Common myeloid progenitor, CD34-positive (primary cell): ENCODE results near the gene CARD10.
A peak's percentile ranks its signal among the peaks of the same experiment; 100 is the strongest.

Experiments
- CTCF ChIA-PET: fragments of 350-600 bp; sonication (Branson Sonifier 250); formaldehyde crosslinking; loops from one replicate; lab custom pipeline; 2021; ENCODE audit warnings: antibody characterized with exemption; lab: Charles Lee
- POLR2A ChIA-PET: fragments of 350-600 bp; sonication (Branson Sonifier 250); formaldehyde crosslinking; loops from one replicate; lab custom pipeline; 2021; ENCODE audit warnings: antibody characterized with exemption; lab: Charles Lee
- DNase-seq, 3 donors: peaks; one replicate each; pipeline versions ENCODE4 v3.0.0 to v3.0.0-alpha.2; 2013
- H3K27ac ChIP-seq, 2 experiments: 1 replicate in 1 of 2; 2 replicates in 1 of 2; pipeline ENCODE4 v1.7.0; 2013; ENCODE audit warnings: inconsistent platforms in 2 of 2, low read length in 2 of 2, mild to moderate bottlenecking in 2 of 2, low read depth in 1 of 2, moderate library complexity in 1 of 2; ENCODE audit not compliant: severe bottlenecking in 2 of 2, insufficient read depth in 1 of 2, poor library complexity in 1 of 2
- H3K27me3 ChIP-seq, 5 experiments: replicated peaks in 2 of 5; 1 replicate in 3 of 5; 2 replicates in 2 of 5; pipeline versions ENCODE4 v1.6.1 to v1.7.0; 2013; ENCODE audit warnings: low read length in 4 of 5, mild to moderate bottlenecking in 2 of 5, moderate library complexity in 2 of 5, inconsistent platforms in 1 of 5; ENCODE audit not compliant: insufficient read depth in 5 of 5, control insufficient read depth in 4 of 5
- H3K36me3 ChIP-seq, 4 experiments: 1 replicate in 2 of 4; 2 replicates in 2 of 4; pipeline versions ENCODE4 v1.6.1 to v1.7.0; 2013; ENCODE audit warnings: low read length in 3 of 4, control low read depth in 1 of 4, mild to moderate bottlenecking in 1 of 4; ENCODE audit not compliant: control insufficient read depth in 4 of 4, insufficient read depth in 4 of 4
- H3K4me1 ChIP-seq, 4 experiments: 1 replicate in 3 of 4; 2 replicates in 1 of 4; pipeline versions ENCODE4 v1.6.1 to v1.7.1; 2013; ENCODE audit warnings: low read length in 3 of 4, mild to moderate bottlenecking in 3 of 4, control low read depth in 1 of 4, inconsistent platforms in 1 of 4, moderate library complexity in 1 of 4; ENCODE audit not compliant: control insufficient read depth in 4 of 4, insufficient read depth in 4 of 4; ENCODE audit errors: control extremely low read depth in 1 of 4
- H3K4me3 ChIP-seq, 7 experiments: 1 replicate in 4 of 7; 2 replicates in 3 of 7; pipeline versions ENCODE4 v1.5.1 to v1.7.0; 2013; ENCODE audit warnings: mild to moderate bottlenecking in 7 of 7, low read length in 6 of 7, moderate library complexity in 6 of 7, inconsistent platforms in 2 of 7, low read depth in 2 of 7, control low read depth in 1 of 7; ENCODE audit not compliant: insufficient read depth in 4 of 7, control insufficient read depth in 1 of 7; ENCODE audit errors: extremely low read depth in 1 of 7
- H3K9me3 ChIP-seq, 5 experiments: 1 replicate in 4 of 5; 2 replicates in 1 of 5; pipeline versions ENCODE4 v1.6.1 to v1.7.1; 2013; ENCODE audit warnings: low read length in 4 of 5, mild to moderate bottlenecking in 2 of 5, inconsistent platforms in 1 of 5, low read depth in 1 of 5, moderate library complexity in 1 of 5; ENCODE audit not compliant: control insufficient read depth in 4 of 5, insufficient read depth in 2 of 5; ENCODE audit errors: control extremely low read depth in 1 of 5
- WGBS: methylation state at CpG from one replicate; pipeline ENCODE4 v1.1.5; 2013; ENCODE audit not compliant: insufficient coverage; 5-methylcytosine and 5-hydroxymethylcytosine counted together

Gene CARD10

DNA sequence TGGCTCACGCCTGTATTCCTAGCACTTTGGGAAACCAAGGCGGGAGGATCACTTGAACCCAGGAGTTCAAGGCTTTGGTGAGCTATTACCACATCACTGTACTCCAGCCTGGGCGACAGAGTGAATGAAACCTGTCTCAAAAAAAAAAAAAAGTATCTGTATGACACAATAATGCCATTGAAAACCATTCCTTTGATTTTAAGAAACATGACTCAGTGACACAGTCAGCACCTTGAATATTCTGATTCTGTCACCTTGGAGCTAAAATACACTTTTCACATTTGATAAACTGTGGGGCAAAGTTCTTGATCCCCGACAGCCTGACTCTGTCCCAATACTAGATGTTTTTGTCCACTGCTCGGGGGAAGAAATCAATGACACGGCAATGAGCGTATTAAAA, 75.2 kb downstream of the CARD10 start:
- 100% methylated on average over 7 of the region's 7 CpGs for WGBS
- Histone ChIP-seq H3K4me1 (peaks cover 0 to 2% (median 0%) of the 10 kb centered on the region in 4 experiments), H3K27me3 (peaks cover 0 to 6% (median 0%) of the 10 kb centered on the region in 5 experiments), H3K36me3 (no peaks in the 10 kb centered on the region), H3K9me3 (peaks cover 0 to 5% (median 3%) of the 10 kb centered on the region in 5 experiments), H3K27ac (no peak overlapping the region), H3K4me3 (no peak overlapping the region)
- ChIA-PET POLR2A (no interaction called here), CTCF (no interaction called here)
- no peak for DNase-seq

DNA sequence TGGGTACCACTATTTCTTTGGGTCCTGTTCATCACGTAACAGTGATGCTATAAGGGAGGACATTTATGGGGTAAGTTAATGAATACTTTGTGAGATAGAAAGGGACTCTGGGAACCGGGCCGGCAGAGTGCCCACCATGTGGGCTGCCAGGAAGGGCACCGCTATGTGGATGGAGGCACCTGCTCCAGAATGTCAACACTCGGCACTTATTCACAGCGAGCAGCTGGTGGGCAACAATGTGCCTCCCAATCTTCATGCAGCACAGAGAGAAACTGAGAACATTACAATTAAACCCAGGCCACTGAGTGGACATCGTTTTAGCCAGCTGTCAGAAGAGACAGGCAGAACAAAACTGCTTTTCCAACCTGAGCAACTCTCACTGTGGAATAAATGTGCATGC, 76.1 kb downstream of the CARD10 start:
- H3K27me3 ChIP-seq, result peaks cover 0 to 6% (median 0%) of the 10 kb centered on the region in 5 experiments
- no peak overlapping the region for H3K27ac ChIP-seq
- H3K9me3 ChIP-seq, result peaks cover 0 to 5% (median 3%) of the 10 kb centered on the region in 5 experiments
- WGBS, result 93% methylated on average over 7 of the region's 7 CpGs
- ChIA-PET CTCF (interaction anchor here (1.4 kb wide), 1 partner anchor 13 kb away, joined by 6 read pairs; no protein-coding TSS in a partner anchor), POLR2A (no interaction called here)
- H3K4me3 ChIP-seq, result no peak overlapping the region
- no peak for DNase-seq
- no peaks in the 10 kb centered on the region for H3K4me1 ChIP-seq
- no peaks in the 10 kb centered on the region for H3K36me3 ChIP-seq

DNA sequence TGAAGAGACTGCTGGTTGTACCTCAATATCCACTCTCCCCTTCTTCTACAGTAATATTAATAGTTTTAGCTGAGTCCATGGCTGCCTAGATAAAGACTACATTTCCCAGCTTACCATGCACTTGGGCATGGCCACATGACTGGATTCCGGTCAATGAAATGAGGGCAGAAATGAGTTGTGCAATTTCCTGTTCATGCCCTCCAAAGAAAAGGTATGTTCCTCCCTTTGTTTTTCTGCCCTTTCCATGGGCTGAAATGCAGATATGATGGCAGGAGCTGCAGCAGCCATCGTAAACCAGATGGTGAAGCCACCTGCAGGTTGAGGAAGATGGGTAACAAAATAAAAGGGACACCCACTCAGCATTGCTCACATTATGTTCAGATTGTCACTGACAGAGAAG, 76.7 kb downstream of the CARD10 start:
- Histone ChIP-seq H3K36me3 (no peaks in the 10 kb centered on the region), H3K27me3 (peaks cover 0 to 6% (median 0%) of the 10 kb centered on the region in 5 experiments), H3K27ac (no peak overlapping the region), H3K4me1 (no peaks in the 10 kb centered on the region), H3K4me3 (no peak overlapping the region), H3K9me3 (peaks cover 0 to 5% (median 3%) of the 10 kb centered on the region in 5 experiments)
- peak in 1 of 3 donors; percentile 39 for DNase-seq
- ChIA-PET CTCF (interaction anchor here (0.9 to 1.4 kb wide), 2 partner anchors 12 to 14 kb away, joined by 3 to 6 read pairs; no protein-coding TSS in a partner anchor), POLR2A (no interaction called here)
- no CpG with 5 or more reads among the region's 2 CpGs for WGBS

DNA sequence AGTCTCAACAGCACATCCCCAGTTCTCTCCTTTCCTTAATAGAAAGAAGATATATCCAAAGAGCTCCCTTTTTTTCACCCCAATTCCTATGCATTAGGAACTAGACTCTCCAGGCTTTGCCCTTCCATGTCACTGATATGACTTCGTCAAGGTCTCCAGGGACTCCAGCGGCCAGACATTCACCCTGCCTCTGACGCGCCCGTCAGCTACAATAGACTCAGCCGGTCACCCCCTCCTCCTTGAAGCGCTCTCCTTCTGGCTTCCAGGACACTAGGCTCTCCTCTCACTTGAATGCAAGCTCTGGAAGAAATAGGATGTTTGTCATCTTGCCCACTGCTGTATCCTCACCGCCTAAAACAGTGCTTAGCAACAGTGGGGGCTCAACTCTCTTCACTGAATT, 77.1 kb downstream of the CARD10 start:
- no peak for DNase-seq
- Histone ChIP-seq H3K27me3 (peaks cover 0 to 6% (median 0%) of the 10 kb centered on the region in 5 experiments), H3K36me3 (no peaks in the 10 kb centered on the region), H3K4me1 (no peaks in the 10 kb centered on the region), H3K27ac (no peak overlapping the region), H3K4me3 (no peak overlapping the region), H3K9me3 (peaks cover 0 to 5% (median 3%) of the 10 kb centered on the region in 5 experiments)
- ChIA-PET POLR2A (no interaction called here), CTCF (interaction anchor here (0.9 to 2.3 kb wide), 3 partner anchors 12 to 16 kb away, joined by 3 to 6 read pairs (median 5); no protein-coding TSS in a partner anchor)
- 96% methylated on average over 7 of the region's 8 CpGs for WGBS

DNA sequence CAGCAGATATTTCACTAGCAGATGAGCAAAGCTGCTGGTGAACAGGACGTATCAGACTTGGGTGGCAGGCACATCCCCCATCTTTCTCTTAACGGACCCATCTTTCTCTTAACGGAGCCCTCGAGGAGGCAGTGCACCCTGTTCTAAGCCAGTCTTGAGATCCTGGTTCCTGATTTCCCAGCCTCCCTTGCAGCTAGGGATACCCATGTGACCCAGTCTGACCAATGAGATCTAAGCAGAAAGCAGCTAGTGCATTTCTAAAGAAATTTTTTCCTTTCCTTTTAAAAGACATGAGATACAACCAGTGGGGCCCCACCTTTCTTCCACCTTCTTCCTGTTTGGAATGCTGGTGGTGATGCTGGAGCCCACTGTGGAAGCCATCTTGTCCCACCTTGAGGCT, 78.3 kb downstream of the CARD10 start:
- Histone ChIP-seq H3K27me3 (peaks cover 0 to 6% (median 0%) of the 10 kb centered on the region in 5 experiments), H3K4me1 (no peaks in the 10 kb centered on the region), H3K27ac (no peak overlapping the region), H3K4me3 (no peak overlapping the region), H3K36me3 (no peaks in the 10 kb centered on the region), H3K9me3 (peaks cover 0 to 5% (median 3%) of the 10 kb centered on the region in 5 experiments)
- DNase-seq, result no peak
- WGBS, result 96% methylated on average over 4 of the region's 4 CpGs
- POLR2A ChIA-PET, result no interaction called here
- CTCF ChIA-PET, result interaction anchor here (1.0 to 2.3 kb wide), 6 partner anchors 11 to 142 kb away, joined by 3 to 8 read pairs (median 4); no protein-coding TSS in a partner anchor
